MM.1S (cell line): ENCODE results near the gene SLC9B1.

ENCODE experiments used
- CTCF ChIP-seq: fragments of 300-600 bp; sonication (generic); IDR thresholded peaks from 2 replicates; pipeline ENCODE4 v1.5.1; 2016; ENCODE audit warnings: antibody characterized with exemption, low read length, mixed read lengths
- EZH2phosphoT487 ChIP-seq: fragments of 300-600 bp; sonication (generic); IDR thresholded peaks from 2 replicates; pipeline ENCODE4 v1.6.1; 2018; ENCODE audit warnings: antibody characterized with exemption, low read length

GRCh38 chr4:102935716-102936115 lies 83.8 kb downstream of the SLC9B1 start:
- TF ChIP-seq CTCF (no peak), EZH2phosphoT487 (no peak)
